Globus pallidus (tissue), 1 donor: ENCODE measurements around the gene INVS.

Experiments
- DNase-seq: peaks from one replicate; pipeline ENCODE4 v3.0.0-alpha.2; 2015; ENCODE audit warnings: low spot score

The INVS gene

DNA sequence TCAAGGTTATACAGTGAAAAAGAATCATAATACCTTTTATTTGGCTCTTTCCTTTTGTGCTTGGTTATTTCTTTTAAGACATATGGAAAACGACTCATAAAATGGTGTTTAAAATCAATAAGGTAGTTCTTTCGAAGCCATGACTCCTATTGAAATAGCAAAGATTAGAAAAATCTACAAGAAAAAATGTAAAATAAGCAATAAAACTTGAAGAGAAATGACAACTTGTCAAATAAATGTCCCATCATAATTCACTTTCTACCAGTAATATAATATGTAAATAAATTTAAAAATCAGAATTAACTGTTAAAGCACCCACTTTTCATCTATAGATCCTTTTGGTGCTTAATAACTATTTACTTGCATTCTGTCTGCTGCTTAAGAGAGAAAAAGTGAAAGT, 241.2 kb downstream of the INVS start:
- DNase-seq, result no peak

DNA sequence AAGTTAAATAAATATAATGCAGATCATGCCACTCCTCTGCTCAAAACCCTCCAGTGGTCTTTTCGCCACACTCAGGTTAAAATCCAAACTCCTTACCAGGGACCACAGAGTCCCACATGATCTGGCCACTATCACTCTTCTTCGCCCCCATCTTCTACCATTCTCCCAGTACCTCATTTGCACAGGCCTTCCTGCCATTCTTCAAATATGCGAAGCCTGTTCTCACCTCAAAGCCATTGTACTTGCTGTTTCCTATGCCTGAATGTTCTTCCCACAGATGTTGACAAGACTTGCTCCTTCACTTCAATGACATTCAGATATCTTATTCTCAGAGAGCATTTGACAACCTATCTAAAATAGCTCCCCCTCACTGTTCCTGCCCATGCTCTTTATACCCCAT, 242.8 kb downstream of the INVS start:
- DNase-seq, result no peak

DNA sequence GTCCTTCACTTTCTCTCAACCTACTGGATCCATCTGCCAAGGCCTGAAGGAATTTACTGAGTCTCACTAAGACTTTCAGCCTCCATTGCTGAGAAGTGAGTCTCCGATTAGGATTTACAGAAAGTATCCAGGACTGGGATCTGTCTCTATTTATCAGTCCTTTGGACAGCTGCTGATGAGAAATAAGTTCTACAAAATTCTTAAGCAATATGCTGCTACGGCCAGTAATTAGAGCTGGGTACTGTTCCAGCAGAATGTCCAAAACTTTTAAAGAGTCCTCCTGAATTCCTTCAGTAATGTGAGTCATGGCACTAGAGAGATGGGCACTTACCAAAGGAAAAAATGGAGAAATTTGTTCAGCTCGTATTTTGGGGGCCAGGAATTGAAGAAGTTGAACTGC, 247.8 kb downstream of the INVS start:
- no peak for DNase-seq

DNA sequence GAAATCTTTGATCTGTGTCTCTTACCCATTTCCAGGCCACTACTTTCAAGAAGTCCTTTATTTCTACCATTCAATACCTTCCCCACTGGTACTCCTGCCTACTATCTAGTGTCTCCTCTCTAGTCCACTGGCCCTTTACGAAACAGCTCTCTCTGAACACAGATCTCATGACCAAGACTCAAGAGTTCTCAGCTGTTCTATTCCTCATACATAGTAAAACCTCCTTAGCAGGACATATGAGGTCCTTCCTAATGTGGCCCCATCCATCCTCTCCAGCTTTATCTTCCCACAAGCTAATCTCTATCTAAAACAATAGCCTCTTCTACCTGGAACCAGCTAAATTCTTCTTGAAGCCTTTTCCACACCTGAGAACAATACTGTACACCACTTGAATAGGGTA, 251.1 kb downstream of the INVS start:
- no peak for DNase-seq
